HG03575 (cell line): ENCODE data around the gene GSTP1.
"Not testable (repeated sequence)": the region's sequence is repeated elsewhere in the genome, so short reads cannot be mapped to it uniquely, and the experiment has no call there.

Experiments used
- ATAC-seq: cut with Tn5 transposase; IDR thresholded peaks from one replicate; pipeline ENCODE4 v1.9.1; 2021; ENCODE audit not compliant: unreplicated experiment, insufficient number of reproducible peaks, low FRiP score; ENCODE audit errors: extremely low read depth

The GSTP1 gene

GRCh38 chr11:67610302-67610868 is 26.8 kb downstream of the GSTP1 start:
- ATAC-seq = no peak

- no peak for ATAC-seq
Observed at GRCh38 chr11:67611165-67611564, 27.6 kb downstream of the GSTP1 start.

DNA sequence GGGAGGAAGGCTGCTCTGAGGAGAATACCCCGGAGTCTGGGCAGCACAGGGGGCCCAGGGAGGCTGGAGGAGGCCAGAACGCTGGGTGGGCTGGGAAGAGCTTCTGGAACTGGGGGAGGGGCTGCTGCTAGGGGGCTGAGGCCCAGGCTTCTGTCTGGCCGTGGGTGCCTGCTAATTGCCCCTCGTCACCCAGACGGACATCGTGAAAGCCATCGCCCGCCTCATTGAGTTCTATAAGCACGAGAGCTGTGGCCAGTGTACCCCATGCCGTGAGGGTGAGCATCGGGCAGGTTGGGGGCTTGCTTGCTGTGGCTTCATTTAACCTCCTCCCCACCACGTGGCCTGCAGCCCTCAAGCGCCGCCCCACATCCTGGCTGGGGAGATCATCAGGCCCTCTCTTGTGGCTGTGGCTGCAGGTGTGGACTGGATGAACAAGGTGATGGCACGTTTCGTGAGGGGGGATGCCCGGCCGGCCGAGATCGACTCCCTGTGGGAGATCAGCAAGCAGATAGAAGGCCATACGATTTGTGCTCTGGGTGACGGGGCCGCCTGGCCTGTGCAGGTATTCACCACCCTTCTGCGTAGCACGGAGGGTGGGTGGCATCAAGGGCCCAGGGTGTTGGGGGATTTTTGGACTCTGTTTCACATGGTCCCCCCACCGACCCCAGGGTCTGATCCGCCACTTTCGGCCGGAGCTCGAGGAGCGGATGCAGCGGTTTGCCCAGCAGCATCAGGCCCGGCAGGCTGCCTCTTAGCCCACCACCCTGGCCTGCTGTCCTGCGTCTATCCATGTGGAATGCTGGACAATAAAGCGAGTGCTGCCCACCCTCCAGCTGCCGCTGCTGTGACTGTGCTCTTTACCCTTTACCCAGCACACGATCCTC is 28.3 kb downstream of the GSTP1 start:
- no peak for ATAC-seq

GRCh38 chr11:67612751-67613150 is 29.1 kb downstream of the GSTP1 start:
- ATAC-seq = no peak

- no peak for ATAC-seq
Observed at GRCh38 chr11:67613313-67613959, 29.8 kb downstream of the GSTP1 start.

DNA sequence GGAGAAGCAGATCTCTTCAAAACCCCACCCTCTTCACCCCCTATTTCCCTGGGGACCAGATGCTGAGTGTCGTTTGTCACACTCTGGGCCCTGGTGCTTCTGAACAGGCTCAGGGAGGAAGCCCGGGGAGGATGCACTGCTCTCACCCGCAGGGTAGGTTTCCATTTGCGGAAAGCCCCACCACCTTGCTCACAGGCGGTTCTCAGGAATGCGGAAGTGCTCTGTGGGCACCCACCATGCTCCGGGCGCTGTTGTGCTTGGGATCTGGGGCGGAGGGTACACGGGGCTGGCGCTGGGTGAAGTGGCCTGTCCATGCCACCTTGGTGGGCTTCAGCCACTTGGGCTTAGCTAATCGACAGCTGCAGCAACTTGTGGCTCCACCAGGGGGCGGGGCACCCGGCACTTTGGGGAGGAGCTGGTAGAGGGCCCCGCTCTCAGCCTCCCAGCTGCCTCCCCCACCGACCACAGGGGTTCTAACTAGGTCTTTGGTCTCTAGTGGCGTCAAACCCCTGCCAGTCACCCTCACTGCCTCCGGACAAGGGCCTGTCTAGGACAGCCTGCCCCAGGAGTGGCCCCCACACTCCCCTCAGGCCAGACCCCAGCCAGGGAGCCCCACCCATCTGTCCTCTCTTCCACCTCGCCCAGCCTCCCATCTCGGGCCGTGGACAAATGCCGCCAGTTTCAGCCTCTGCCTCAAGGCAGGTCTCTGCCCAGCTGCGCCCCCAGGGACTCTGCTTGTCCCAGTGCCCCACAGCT is 30.5 kb downstream of the GSTP1 start:
- ATAC-seq = no peak

DNA sequence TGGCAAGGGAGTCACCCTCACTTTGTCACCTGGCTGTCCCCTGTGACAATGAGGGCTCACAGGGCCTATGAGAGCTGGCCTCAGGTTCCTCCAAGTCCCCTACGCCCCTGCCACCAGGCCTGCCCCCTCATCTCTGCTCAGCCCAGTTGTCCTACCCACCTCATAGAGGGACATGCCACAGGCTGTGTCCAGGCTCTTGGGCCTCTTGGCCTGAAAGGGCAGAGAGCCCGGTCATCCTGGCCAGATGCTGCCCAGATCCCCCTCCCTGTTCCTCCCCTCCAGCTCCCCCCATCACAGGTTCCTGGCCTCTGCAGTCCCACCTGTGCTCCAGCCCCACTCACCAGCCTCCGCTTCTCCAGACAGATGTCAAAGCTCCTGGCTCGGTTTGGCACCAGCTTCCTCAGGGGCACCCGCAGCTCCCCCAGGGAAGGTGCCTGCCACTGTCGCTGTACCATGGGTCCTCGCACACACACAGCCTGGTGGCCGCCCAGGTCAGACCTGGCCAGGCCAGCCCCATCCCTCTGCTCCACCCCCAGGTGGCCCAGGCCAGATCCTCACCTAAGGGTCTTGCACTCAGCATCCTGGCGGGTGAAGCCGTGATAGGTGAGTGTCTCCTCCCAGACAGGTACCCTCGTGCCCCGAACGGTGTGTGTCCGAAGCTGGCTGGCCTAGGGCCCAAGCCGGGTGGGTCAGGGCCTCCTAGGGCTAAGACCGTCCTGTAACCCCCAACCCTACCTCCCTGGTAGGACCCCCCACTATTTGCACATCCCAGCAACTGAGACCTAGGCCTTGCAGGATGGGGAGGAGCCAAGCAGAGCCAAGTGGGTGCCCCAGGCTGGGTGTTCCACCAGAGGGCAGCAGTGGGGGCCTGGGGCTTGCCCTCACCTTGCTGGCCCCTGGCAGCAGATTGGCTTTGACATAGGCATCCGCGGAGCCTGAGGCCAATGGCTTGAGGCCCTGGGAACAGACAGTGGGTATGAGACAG is 31.4 kb downstream of the GSTP1 start:
- ATAC-seq = no peak

DNA sequence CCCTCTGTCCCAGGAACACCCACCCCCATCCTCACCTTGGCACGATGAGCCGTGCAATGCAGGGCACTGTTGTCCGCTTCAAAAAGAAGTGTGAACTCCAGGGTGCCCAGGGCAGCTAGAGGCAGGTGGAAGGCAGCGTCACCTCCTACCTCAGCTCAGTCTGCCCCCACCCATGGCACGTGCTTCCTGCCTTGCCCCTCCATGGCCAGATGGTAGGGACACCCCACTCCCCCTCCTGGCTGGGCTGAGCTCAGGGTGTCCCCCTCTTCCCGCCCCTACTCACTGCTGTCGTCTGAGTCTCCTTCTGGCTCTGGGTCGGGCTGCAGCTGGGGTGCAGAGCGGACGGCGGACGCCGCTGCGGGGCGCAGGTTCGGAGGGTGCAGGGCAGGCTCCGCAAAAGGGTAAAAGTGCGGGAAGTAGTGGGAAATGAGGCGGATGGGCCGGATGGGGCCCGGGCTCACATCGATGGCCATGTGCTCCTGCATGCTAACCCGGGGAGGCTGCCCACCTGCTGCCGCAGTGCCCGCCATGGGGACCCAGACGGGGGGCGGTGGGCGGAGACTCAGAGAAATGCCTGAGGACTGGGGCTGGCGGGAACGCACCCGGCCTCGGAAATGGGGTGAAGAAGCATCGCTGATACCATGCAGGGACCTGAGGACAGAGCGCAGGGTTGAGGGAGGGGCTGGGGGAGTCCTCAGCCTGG is 32.3 kb downstream of the GSTP1 start:
- no peak for ATAC-seq

DNA sequence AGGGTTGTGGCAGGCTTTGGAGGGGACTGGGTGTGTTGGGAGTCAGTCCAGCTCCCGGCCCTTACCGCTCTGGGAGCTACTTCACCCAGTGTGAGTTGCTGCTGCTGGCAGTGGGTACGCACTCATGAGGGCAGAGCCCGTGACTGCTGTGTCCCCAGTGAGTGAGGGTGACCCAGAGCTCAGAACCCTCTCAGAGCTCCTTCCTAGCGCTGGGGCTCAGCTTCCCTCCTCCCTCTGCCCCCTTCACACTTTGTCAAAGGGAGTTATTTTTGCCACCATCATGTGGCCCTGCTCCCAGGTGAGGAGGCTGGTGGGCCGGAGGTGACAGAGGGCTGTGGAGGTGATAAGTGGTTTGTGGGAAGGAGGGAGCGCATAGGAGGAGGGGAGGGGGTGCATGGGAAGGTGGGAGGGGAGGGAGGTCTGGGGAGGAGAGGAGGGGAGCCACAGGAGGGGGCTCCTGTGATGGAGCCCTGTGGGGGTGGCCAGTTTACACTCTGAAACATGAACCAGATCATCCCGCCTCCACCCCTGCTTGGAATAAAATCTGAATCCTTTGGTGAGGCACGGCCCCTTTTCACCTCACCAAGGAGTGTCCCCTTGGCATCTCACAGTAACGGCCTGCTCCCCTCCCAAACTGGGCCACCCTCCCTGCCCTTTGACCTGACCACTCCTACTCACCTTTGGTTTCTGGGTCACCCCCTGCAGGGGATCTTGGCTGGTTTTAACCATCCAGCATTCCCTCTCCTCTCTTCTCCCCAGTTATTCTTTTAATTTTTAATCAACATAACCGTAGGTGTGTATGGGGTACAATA is 33.0 kb downstream of the GSTP1 start:
- no peak for ATAC-seq

DNA sequence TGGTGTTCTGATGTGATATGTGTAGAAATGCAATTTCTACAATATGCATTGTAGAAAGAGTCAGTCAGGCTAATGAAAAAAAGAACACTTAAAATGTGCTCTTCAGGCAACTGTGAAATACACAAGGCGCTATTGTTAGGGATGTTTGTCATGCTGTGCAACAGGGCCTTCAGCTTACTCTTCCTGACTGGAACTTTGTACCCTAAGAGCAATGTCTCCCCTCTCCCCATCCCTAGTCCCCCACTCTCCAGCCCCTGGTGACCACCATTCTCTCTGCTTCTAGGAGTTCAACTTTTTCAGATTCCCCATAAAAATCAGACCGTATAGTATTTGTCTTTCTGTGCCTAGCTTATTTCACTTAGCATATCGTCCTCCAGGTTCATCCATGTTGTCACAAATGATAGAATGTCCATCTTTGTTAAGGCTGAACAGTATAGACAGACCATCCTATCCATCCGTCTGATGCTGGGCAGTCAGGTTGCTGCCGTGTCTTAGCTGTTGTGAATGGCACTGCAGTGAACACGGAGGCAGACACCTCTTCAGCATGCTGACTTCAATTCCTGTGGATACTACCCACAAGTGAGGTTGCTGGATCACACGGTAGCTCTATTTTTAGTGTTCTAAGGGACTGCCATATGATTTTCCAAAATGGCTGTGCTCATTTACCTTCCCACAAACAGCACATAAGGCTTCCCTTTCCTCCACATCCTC is 33.8 kb downstream of the GSTP1 start:
- no peak for ATAC-seq

DNA sequence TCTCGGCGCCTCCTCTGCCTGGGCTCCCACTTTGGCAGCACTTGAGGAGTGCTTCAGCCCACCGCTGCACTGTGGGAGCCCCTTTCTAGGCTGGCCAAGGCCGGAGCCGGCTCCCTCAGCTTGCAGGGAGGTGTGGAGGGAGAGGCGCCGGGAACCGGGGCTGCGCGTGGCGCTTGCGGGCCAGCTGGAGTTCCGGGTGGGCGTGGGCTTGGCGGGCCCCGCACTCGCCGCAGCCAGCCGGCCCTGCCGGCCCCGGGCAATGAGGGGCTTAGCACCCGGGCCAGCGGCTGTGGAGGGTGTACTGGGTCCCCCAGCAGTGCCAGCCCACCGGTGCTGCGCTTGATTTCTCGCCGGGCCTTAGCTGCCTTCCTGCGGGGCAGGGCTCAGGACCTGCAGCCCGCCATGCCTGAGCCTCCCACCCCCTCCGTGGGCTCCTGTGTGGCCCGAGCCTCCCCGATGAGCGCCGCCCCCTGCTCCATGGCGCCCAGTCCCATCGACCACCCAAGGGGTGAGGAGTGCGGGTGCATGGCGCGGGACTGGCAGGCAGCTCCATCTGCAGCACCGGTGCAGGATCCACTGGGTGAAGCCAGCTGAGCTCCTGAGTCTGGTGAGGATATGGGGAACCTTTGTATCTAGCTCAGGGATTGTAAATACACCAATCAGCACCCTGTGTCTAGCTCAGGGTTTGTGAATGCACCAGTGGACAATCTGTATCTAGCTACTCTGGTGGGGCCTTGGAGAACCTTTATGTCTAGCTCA is 35.5 kb downstream of the GSTP1 start:
- not testable (repeated sequence) for ATAC-seq

GRCh38 chr11:67619683-67620618 is 36.3 kb downstream of the GSTP1 start:
- ATAC-seq = not testable (repeated sequence)

GRCh38 chr11:67620621-67621020 is 37.0 kb downstream of the GSTP1 start:
- ATAC-seq = not testable (repeated sequence)

DNA sequence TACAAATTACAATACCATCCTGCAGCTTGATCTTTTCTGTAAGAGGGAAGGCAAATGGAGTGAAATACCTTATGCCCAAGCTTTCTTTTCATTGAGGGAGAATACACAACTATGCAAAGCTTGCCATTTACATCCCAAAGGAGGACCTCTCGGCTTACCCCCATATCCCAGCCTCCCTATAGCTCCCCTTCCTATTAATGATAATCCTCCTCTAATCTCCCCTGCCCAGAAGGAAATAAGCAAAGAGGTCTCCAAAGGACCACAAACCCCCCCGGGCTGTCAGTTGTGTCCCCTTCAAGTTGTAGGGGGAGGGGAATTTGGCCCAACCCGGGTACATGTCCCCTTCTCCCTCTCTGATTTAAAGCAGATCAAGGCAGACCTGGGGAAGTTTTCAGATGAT is 38.3 kb downstream of the GSTP1 start:
- not testable (repeated sequence) for ATAC-seq

DNA sequence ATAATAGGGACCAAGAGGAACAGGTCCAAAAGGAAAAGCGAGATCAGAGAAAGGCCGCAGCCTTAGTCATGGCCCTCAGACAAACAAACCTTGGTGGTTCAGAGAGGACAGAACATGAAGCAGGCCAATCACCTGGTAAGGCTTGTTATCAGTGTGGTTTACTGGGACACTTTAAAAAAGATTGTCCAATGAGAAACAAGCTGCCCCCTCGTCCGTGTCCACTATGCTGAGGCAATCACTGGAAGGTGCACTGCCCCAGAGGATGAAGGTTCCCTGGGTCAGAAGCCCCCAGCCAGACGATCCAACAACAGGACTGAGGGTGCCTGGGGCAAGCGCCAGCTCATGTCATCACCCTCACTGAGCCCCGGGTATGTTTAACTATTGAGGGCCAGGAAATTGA is 39.3 kb downstream of the GSTP1 start:
- ATAC-seq = not testable (repeated sequence)
